HG02852 (cell line): ENCODE results near the gene ADGRA1.

Source experiments
- ATAC-seq: cut with Tn5 transposase; IDR thresholded peaks from one replicate; pipeline ENCODE4 v1.9.1; 2021; ENCODE audit warnings: mild to moderate bottlenecking, moderate library complexity; ENCODE audit not compliant: unreplicated experiment

ADGRA1 gene

GRCh38 chr10:133160826-133161471, 73.2 kb downstream of the ADGRA1 start:
- no peak for ATAC-seq

GRCh38 chr10:133161486-133162109, 73.9 kb downstream of the ADGRA1 start:
- no peak for ATAC-seq

GRCh38 chr10:133162178-133162909, 74.6 kb downstream of the ADGRA1 start:
- ATAC-seq: no peak

- no peak for ATAC-seq
Measured at GRCh38 chr10:133162910-133163856, 75.5 kb downstream of the ADGRA1 start.

GRCh38 chr10:133163889-133164815, 76.4 kb downstream of the ADGRA1 start:
- ATAC-seq: no peak

- no peak for ATAC-seq
Measured at GRCh38 chr10:133164816-133165555, 77.3 kb downstream of the ADGRA1 start.

- no peak for ATAC-seq
Measured at GRCh38 chr10:133165556-133166503, 78.1 kb downstream of the ADGRA1 start.

GRCh38 chr10:133166504-133166827, 78.7 kb downstream of the ADGRA1 start:
- no peak for ATAC-seq

- ATAC-seq: no peak
Measured at GRCh38 chr10:133166828-133167692, 79.3 kb downstream of the ADGRA1 start.

GRCh38 chr10:133167693-133168616, 80.2 kb downstream of the ADGRA1 start:
- no peak for ATAC-seq

- ATAC-seq: no peak
Measured at GRCh38 chr10:133168617-133169031, 80.9 kb downstream of the ADGRA1 start.

- ATAC-seq: no peak
Measured at GRCh38 chr10:133169173-133169947, 81.6 kb downstream of the ADGRA1 start.

- ATAC-seq: no peak
Measured at GRCh38 chr10:133170092-133170491, 82.4 kb downstream of the ADGRA1 start.

GRCh38 chr10:133173860-133174640, 86.3 kb downstream of the ADGRA1 start:
- no peak for ATAC-seq
